ENCODE measurements around the gene BAIAP2. TPM values are rescaled to one million over a fixed set of nuclear protein-coding genes. Genes with fewer than 3 reads are reported as not detected.

BAIAP2 gene
- total and polyA plus RNA-seq, 10 of the 15 experiments (the other 5 are each of a cell fraction or from before 2014, with no cell fraction given): 0.15 to 1.2 (median 0.46) TPM; not detected in 2

- TF ChIP-seq SIN3A (IDR thresholded peaks at IDR 0.05; ENCODE audit: low read depth, low read length): no peak
- TF ChIP-seq EZH2 (IDR thresholded peaks at IDR 0.05; ENCODE audit: borderline replicate concordance, control insufficient read depth, low read depth, low read length): no peak
- TF ChIP-seq PML (IDR thresholded peaks at IDR 0.05; ENCODE audit: low read length): no peak
- no peak for TF ChIP-seq POLR2AphosphoS5 (IDR thresholded peaks at IDR 0.05; ENCODE audit: low read length)
- no peak for TF ChIP-seq HSF1 (IDR thresholded peaks at IDR 0.05; ENCODE audit: low read depth, low read length)
- no peak for TF ChIP-seq ATF2 (IDR thresholded peaks at IDR 0.05; ENCODE audit: low read length)
These were observed 112.8 kb downstream of the BAIAP2 start (continued) for GRCh38 chr17:81147701-81148100.

GRCh38 chr17:81148571-81148970, 113.6 kb downstream of the BAIAP2 start:
- Histone ChIP-seq H3K9ac (ENCODE audit: control insufficient read depth, insufficient read depth, low read length) (no peak overlapping the region), H2AFZ (ENCODE audit: control insufficient read depth, low read depth, low read length) (no peak overlapping the region), H3K79me2 (ENCODE audit: control insufficient read depth, insufficient read depth, low read length) (no peaks in the 10 kb centered on the region), H3K36me3 (ENCODE audit: control insufficient read depth in 2 of 2, insufficient read depth in 2 of 2, low read length in 1 of 2) (no peaks in the 10 kb centered on the region), H3K27ac (ENCODE audit: control insufficient read depth, insufficient read depth) (no peak overlapping the region), H3K4me1 (ENCODE audit: control insufficient read depth, insufficient read depth, low read length) (no peaks in the 10 kb centered on the region), H4K20me1 (ENCODE audit: control insufficient read depth, insufficient read depth) (no peaks in the 10 kb centered on the region), H3K4me3 (no peak overlapping the region), H3K9me3 (replicated peaks; ENCODE audit: control insufficient read depth, insufficient read depth, low read length) (no peaks in the 10 kb centered on the region), H3K4me2 (ENCODE audit: control insufficient read depth, insufficient read depth) (no peak overlapping the region), H3K27me3 (replicated peaks in 1 of 2; ENCODE audit: control insufficient read depth in 2 of 2, insufficient read depth in 2 of 2, low read length in 1 of 2) (no peaks in the 10 kb centered on the region)
- intact Hi-C loops (cut with micrococcal nuclease; ENCODE audit: unreplicated experiment): no loop called here
- in situ Hi-C loops (cut with MboI): loop anchor here (5.0 to 25.0 kb wide), 2 partner anchors 94 to 339 kb away; no protein-coding TSS in a partner anchor
- FAIRE-seq (no peak), DNase-seq (ENCODE audit: low read depth, low spot score) (no peak), ATAC-seq (no peak)
- 59% methylated on average over 13 of the region's 15 CpGs for WGBS (ENCODE audit: insufficient coverage, insufficient replicate concordance, low lambda C conversion rate, missing lambda C conversion rate)
- no peak for TF ChIP-seq SUZ12 (IDR thresholded peaks at IDR 0.05; ENCODE audit: unreplicated experiment)
- peak; percentile 99 for TF ChIP-seq BCL3 (IDR thresholded peaks at IDR 0.05; ENCODE audit: borderline replicate concordance, insufficient read depth, low read depth, low read length, poor library complexity, severe bottlenecking)
- no peak for TF ChIP-seq SREBF1 (IDR thresholded peaks at IDR 0.05; ENCODE audit: low read length)
- no peak for TF ChIP-seq ZNF24 (IDR thresholded peaks at IDR 0.05)
- no peak for TF ChIP-seq FOS (IDR thresholded peaks at IDR 0.05; ENCODE audit: borderline replicate concordance, extremely low read depth, insufficient read length)
- TF ChIP-seq BACH1 (IDR thresholded peaks at IDR 0.05; ENCODE audit: borderline replicate concordance): no peak
- no peak for TF ChIP-seq EGR1 (IDR thresholded peaks at IDR 0.05; ENCODE audit: borderline replicate concordance in 1 of 2, low read depth in 2 of 2, low read length in 2 of 2)
- TF ChIP-seq POLR2AphosphoS2 (IDR thresholded peaks at IDR 0.05; ENCODE audit: low read depth, low read length): no peak
- TF ChIP-seq PBX3 (IDR thresholded peaks at IDR 0.05; ENCODE audit: insufficient replicate concordance, low read depth, low read length): peak; percentile 63
- ChIA-PET POLR2A (interaction anchor here (0.7 to 1.3 kb wide), 2 partner anchors 73 to 602 kb away, joined by 3 to 5 read pairs; no protein-coding TSS in a partner anchor), CTCF (interaction anchor here (0.6 kb wide), 1 partner anchor 72 kb away, joined by 3 read pairs; no protein-coding TSS in a partner anchor), SMC1A (ENCODE audit: uncharacterized antibody, unreplicated experiment) (no interaction called here), RAD21 (ENCODE audit: unreplicated experiment) (no interaction called here)
- no TSS peak for BruUV-seq (replicated peaks)
